Measurements from ENCODE around the gene CELA2B. TPM values are rescaled to one million over a fixed set of nuclear protein-coding genes. Genes with fewer than 3 reads are reported as not detected.
"Not testable (repeated sequence)": the region's sequence is repeated elsewhere in the genome, so short reads cannot be mapped to it uniquely, and the experiment has no call there.

The CELA2B gene
- polyA plus RNA-seq, 3 donors, result not detected

DNA sequence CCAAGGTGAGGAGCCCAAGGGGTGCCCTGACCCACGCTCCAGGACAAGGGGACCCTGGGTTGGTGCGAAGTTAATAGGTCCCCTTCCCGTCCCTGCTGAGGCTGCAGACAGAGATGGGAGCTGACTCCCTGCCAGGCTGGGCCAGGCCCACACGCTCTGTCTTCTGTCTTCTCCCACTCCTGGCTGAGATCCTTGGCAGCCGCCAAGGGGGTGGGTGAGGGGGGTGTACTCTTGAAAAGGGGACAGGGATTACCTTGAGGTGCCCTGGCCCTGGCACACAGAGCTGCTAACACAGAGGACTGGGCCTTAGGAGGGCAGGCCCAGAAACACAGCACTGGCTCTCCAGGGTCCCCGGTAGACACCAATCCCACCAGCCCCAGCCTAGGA is 48.6 kb upstream of the CELA2B start:
- peak overlapping the region; percentile 20 to 84 for H3K27ac ChIP-seq (ENCODE audit: low read depth in 1 of 2, low read length in 2 of 2)
- DNase-seq, result no peak
- H3K4me1 ChIP-seq (ENCODE audit: control insufficient read depth in 1 of 2, insufficient read depth in 2 of 2, low read length in 2 of 2), result peaks cover 24 to 86% of the 10 kb centered on the region in 2 donors
- peaks cover 100% of the 10 kb centered on the region for H4K20me1 ChIP-seq (ENCODE audit: insufficient read depth, low read length)
- H2AFZ ChIP-seq (ENCODE audit: insufficient read depth, low read depth, low read length, poor library complexity, severe bottlenecking), result no peak overlapping the region
- 94% methylated on average over 5 of the region's 6 CpGs for WGBS (ENCODE audit: insufficient coverage)
- no peaks in the 10 kb centered on the region for H3K27me3 ChIP-seq (ENCODE audit: control insufficient read depth in 2 of 2, insufficient read depth in 2 of 2, low read length in 2 of 2)
- Mint-ChIP-seq H3K36me3 (peaks cover 64 to 94% of the 10 kb centered on the region in 2 donors), H3K27me3 (ENCODE audit: low read depth in 3 of 3) (no peaks in the 10 kb centered on the region), H3K9me3 (peaks cover 0 to 2% (median 0%) of the 10 kb centered on the region in 7 donors), H3K4me1 (peaks cover 54% of the 10 kb centered on the region), H3K4me3 (no peak overlapping the region), H3K27ac (peak overlapping the region; percentile 80 to 97 (median 89))
- intact Hi-C loops (cut with micrococcal nuclease), result no loop called here
- TF ChIP-seq, protein P1, sequence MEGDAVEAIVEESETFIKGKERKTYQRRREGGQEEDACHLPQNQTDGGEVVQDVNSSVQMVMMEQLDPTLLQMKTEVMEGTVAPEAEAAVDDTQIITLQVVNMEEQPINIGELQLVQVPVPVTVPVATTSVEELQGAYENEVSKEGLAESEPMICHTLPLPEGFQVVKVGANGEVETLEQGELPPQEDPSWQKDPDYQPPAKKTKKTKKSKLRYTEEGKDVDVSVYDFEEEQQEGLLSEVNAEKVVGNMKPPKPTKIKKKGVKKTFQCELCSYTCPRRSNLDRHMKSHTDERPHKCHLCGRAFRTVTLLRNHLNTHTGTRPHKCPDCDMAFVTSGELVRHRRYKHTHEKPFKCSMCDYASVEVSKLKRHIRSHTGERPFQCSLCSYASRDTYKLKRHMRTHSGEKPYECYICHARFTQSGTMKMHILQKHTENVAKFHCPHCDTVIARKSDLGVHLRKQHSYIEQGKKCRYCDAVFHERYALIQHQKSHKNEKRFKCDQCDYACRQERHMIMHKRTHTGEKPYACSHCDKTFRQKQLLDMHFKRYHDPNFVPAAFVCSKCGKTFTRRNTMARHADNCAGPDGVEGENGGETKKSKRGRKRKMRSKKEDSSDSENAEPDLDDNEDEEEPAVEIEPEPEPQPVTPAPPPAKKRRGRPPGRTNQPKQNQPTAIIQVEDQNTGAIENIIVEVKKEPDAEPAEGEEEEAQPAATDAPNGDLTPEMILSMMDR (IDR thresholded peaks at IDR 0.05), result no peak
- H3K9ac ChIP-seq (ENCODE audit: insufficient read depth, low read length, poor library complexity, severe bottlenecking), result no peak overlapping the region
- peaks cover 63% of the 10 kb centered on the region for H3K79me2 ChIP-seq (ENCODE audit: insufficient read depth, low read length)
- no peak overlapping the region for H3K4me2 ChIP-seq (replicated peaks; ENCODE audit: extremely low read depth, low read length, poor library complexity, severe bottlenecking)
- H3K4me3 ChIP-seq (replicated peaks in 1 of 3; ENCODE audit: low read depth in 2 of 3, low read length in 3 of 3), result no peak overlapping the region
- H3K9me3 ChIP-seq (replicated peaks in 1 of 2; ENCODE audit: control insufficient read depth in 1 of 2, insufficient read depth in 1 of 2, low read length in 2 of 2), result no peaks in the 10 kb centered on the region
- H3K36me3 ChIP-seq (replicated peaks in 1 of 2; ENCODE audit: control insufficient read depth in 1 of 2, insufficient read depth in 2 of 2, low read length in 2 of 2), result peaks cover 75 to 89% of the 10 kb centered on the region in 2 donors

DNA sequence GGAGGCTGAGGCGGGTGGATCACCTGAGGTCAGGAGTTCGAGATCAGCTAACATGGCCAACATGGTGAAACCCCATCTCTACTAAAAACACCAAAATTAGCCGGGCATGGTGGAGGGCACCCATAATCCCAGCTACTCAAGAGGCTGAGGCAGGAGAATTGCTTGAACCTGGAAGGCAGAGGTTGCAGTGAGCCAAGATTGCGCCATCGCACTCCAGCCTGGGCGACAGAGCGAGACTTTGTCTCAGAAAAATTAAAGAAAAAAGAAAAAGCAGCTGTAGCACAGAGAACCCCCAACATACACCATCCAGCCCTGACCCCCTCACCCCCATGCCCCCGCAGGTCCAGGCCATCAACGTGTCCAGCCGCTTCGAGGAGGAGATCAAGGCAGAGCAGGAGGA is 47.7 kb upstream of the CELA2B start:
- H3K4me1 ChIP-seq (ENCODE audit: control insufficient read depth in 1 of 2, insufficient read depth in 2 of 2, low read length in 2 of 2), result peaks cover 18 to 81% of the 10 kb centered on the region in 2 donors
- H3K4me2 ChIP-seq (replicated peaks; ENCODE audit: extremely low read depth, low read length, poor library complexity, severe bottlenecking); H3K9me3 ChIP-seq (replicated peaks in 1 of 2; ENCODE audit: control insufficient read depth in 1 of 2, insufficient read depth in 1 of 2, low read length in 2 of 2); intact Hi-C loops (cut with micrococcal nuclease); H3K27me3 ChIP-seq (ENCODE audit: control insufficient read depth in 2 of 2, insufficient read depth in 2 of 2, low read length in 2 of 2); H3K9ac ChIP-seq (ENCODE audit: insufficient read depth, low read length, poor library complexity, severe bottlenecking); H3K4me3 ChIP-seq (replicated peaks in 1 of 3; ENCODE audit: low read depth in 2 of 3, low read length in 3 of 3); H3K9me3 Mint-ChIP-seq; H3K27me3 Mint-ChIP-seq (ENCODE audit: low read depth in 3 of 3); H2AFZ ChIP-seq (ENCODE audit: insufficient read depth, low read depth, low read length, poor library complexity, severe bottlenecking); DNase-seq; H3K4me3 Mint-ChIP-seq: not testable (repeated sequence)
- Mint-ChIP-seq H3K27ac (peak overlapping the region; percentile 80 to 97 (median 87)), H3K4me1 (peaks cover 59% of the 10 kb centered on the region), H3K36me3 (peaks cover 66 to 90% of the 10 kb centered on the region in 2 donors)
- 100% methylated on average over 2 of the region's 11 CpGs for WGBS (ENCODE audit: insufficient coverage)
- peaks cover 53% of the 10 kb centered on the region for H3K79me2 ChIP-seq (ENCODE audit: insufficient read depth, low read length)
- H4K20me1 ChIP-seq (ENCODE audit: insufficient read depth, low read length), result peaks cover 100% of the 10 kb centered on the region
- peak overlapping the region; percentile 76 to 84 for H3K27ac ChIP-seq (ENCODE audit: low read depth in 1 of 2, low read length in 2 of 2)
- peaks cover 70 to 83% of the 10 kb centered on the region in 2 donors for H3K36me3 ChIP-seq (replicated peaks in 1 of 2; ENCODE audit: control insufficient read depth in 1 of 2, insufficient read depth in 2 of 2, low read length in 2 of 2)
